Upper lobe of right lung (tissue), 1 donor: ENCODE results near the gene SCAP. TPM values are rescaled to one million over a fixed set of nuclear protein-coding genes. Genes with fewer than 3 reads are reported as not detected.

Source experiments
- ATAC-seq: fragments of 200-7000 bp; cut with Tn5 transposase; one replicate; pipeline ENCODE4 v1.9.1; 2020; ENCODE audit warnings: mild to moderate bottlenecking, moderate library complexity
- DNase-seq: peaks from one replicate; pipeline ENCODE4 v3.0.0-alpha.2; 2020
- H3K27ac ChIP-seq: fragments of 200-600 bp; one replicate; pipeline ENCODE4 v1.8.0; 2022
- H3K27me3 ChIP-seq: fragments of 200-600 bp; one replicate; pipeline ENCODE4 v1.8.0; 2022; ENCODE audit warnings: mild to moderate bottlenecking
- H3K36me3 ChIP-seq: fragments of 200-600 bp; one replicate; pipeline ENCODE4 v1.8.0; 2022
- H3K4me1 ChIP-seq: fragments of 200-600 bp; one replicate; pipeline ENCODE4 v1.8.0; 2022
- H3K4me3 ChIP-seq: fragments of 200-600 bp; one replicate; pipeline ENCODE4 v1.8.0; 2022; ENCODE audit warnings: mild to moderate bottlenecking
- H3K9me3 ChIP-seq: fragments of 200-600 bp; one replicate; pipeline ENCODE4 v1.8.0; 2022
- CTCF ChIP-seq: fragments of 200-600 bp; IDR thresholded peaks from one replicate; pipeline ENCODE4 v1.8.0; 2022; ENCODE audit warnings: antibody characterized with exemption
- intact Hi-C: fragments of 100-400 bp; cut with DNase I; formaldehyde crosslinking; loops from one replicate; pipeline ENCODE4 v1.11.0; 2022
- total RNA-seq: library from RNA; stranded (reverse); fragmentation: NEBNext Ultra II Directional; extraction: Animal tissue kit (Norgen Biotek cat#: 25700); gene quantifications from one replicate; pipeline ENCODE4 v1.2.1, GENCODE V29; 2021
- donor health status: DM: no; HTN: yes; CAD: no; lungs with severe emphysema.

Gene SCAP
- total RNA-seq, 1 donor from 2014 or later: 66.5 TPM

- no peaks in the 10 kb centered on the region for H3K9me3 ChIP-seq
- H3K4me1 ChIP-seq: peaks cover 6% of the 10 kb centered on the region
- DNase-seq (no peak), ATAC-seq (no peak)
- no peak overlapping the region for H3K27ac ChIP-seq
- TF ChIP-seq CTCF: no peak
- no peak overlapping the region for H3K4me3 ChIP-seq
- intact Hi-C loops: no loop called here
- no peaks in the 10 kb centered on the region for H3K27me3 ChIP-seq
- no peaks in the 10 kb centered on the region for H3K36me3 ChIP-seq
These were observed 110.3 kb downstream of the SCAP start for GRCh38 chr3:47365213-47366153.

Other genes with a start within 250 kb of the SCAP start
- 6.9 TPM for gene KIF9, start 193.1 kb downstream of the SCAP start, total RNA-seq
- gene KLHL18, start 193.0 kb downstream of the SCAP start, total RNA-seq: 23.5 TPM
- 56.2 TPM for gene PTPN23, start 94.9 kb downstream of the SCAP start, total RNA-seq
- 17.9 TPM for gene ELP6, start 37.8 kb upstream of the SCAP start, total RNA-seq
- 5.4 TPM for gene CSPG5, start 102.9 kb upstream of the SCAP start, total RNA-seq